Measurements from ENCODE around the gene CRMP1. TPM values are rescaled to one million over a fixed set of nuclear protein-coding genes. Genes with fewer than 3 reads are reported as not detected.

CRMP1 gene
- total RNA-seq, 4 donors from 2014 or later: 0.39 to 0.66 TPM; not detected in 2

DNA sequence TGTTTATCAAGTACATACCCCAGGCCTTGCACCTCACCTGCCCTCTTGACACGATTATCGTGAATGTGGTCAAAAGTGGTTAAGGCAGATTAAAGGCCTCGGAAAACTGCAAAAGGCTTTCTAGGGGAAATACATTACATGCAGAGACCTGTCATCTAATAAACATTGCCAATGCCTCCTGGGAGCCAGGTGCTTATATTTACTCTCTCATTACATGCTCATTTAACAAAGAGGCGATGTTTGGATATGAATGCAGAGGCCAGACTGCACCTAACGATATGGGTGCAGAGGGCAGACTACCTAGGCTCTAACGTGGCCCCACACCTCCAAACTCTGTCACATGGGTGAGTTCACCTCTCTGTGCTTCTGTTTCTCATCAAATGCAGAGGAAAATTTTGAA lies 14.5 kb downstream of the CRMP1 start:
- TF ChIP-seq, protein P1, sequence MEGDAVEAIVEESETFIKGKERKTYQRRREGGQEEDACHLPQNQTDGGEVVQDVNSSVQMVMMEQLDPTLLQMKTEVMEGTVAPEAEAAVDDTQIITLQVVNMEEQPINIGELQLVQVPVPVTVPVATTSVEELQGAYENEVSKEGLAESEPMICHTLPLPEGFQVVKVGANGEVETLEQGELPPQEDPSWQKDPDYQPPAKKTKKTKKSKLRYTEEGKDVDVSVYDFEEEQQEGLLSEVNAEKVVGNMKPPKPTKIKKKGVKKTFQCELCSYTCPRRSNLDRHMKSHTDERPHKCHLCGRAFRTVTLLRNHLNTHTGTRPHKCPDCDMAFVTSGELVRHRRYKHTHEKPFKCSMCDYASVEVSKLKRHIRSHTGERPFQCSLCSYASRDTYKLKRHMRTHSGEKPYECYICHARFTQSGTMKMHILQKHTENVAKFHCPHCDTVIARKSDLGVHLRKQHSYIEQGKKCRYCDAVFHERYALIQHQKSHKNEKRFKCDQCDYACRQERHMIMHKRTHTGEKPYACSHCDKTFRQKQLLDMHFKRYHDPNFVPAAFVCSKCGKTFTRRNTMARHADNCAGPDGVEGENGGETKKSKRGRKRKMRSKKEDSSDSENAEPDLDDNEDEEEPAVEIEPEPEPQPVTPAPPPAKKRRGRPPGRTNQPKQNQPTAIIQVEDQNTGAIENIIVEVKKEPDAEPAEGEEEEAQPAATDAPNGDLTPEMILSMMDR (IDR thresholded peaks at IDR 0.05 in 4 of 5, conservative IDR thresholded peaks at IDR 0.05 in 1 of 5): no peak
- TF ChIP-seq POLR2A (IDR thresholded peaks at IDR 0.05): no peak
- H3K36me3 ChIP-seq: no peaks in the 10 kb centered on the region
- peaks cover 0 to 2% (median 0%) of the 10 kb centered on the region in 3 donors for H3K27me3 ChIP-seq
- intact Hi-C loops (cut with DNase I; ENCODE audit: low total_unique reads): no loop called here
- H3K4me3 ChIP-seq: no peak overlapping the region
- H3K27ac ChIP-seq: no peak overlapping the region
- DNase-seq: no peak
- no peaks in the 10 kb centered on the region for H3K9me3 ChIP-seq
- no peak for ATAC-seq
- in situ Hi-C loops (cut with MboI; ENCODE audit: low sequenced_read_pairs in 4 of 4): no loop called here
- no peaks in the 10 kb centered on the region for H3K4me1 ChIP-seq

DNA sequence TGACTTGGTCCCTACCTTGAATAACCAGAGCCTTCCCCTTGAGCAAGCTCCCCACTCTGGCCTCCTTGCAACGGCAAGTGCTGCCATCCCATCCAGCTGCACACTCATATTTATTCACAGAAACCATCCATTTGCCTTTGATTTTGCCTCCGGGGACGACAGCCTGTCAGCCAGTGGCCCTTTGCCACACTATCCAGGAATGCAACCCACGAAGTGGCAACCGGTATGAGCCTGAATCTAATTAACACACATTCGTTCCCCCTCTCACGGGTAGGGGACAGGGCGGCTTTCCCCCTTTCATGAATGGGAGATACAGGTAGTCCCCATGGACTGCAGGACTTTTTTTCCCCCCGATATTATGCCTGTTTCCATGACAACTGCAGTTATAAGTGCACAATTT lies 15.5 kb downstream of the CRMP1 start:
- TF ChIP-seq, protein P1 (IDR thresholded peaks at IDR 0.05 in 4 of 5, conservative IDR thresholded peaks at IDR 0.05 in 1 of 5): no peak
- no peak for TF ChIP-seq POLR2A (IDR thresholded peaks at IDR 0.05)
- ATAC-seq: no peak
- Histone ChIP-seq H3K9me3 (no peaks in the 10 kb centered on the region), H3K4me3 (no peak overlapping the region), H3K4me1 (no peaks in the 10 kb centered on the region), H3K36me3 (no peaks in the 10 kb centered on the region), H3K27ac (no peak overlapping the region), H3K27me3 (peaks cover 0 to 2% (median 0%) of the 10 kb centered on the region in 3 donors)
- in situ Hi-C loops (cut with MboI; ENCODE audit: low sequenced_read_pairs in 4 of 4): no loop called here
- DNase-seq: no peak
- intact Hi-C loops (cut with DNase I; ENCODE audit: low total_unique reads): no loop called here

DNA sequence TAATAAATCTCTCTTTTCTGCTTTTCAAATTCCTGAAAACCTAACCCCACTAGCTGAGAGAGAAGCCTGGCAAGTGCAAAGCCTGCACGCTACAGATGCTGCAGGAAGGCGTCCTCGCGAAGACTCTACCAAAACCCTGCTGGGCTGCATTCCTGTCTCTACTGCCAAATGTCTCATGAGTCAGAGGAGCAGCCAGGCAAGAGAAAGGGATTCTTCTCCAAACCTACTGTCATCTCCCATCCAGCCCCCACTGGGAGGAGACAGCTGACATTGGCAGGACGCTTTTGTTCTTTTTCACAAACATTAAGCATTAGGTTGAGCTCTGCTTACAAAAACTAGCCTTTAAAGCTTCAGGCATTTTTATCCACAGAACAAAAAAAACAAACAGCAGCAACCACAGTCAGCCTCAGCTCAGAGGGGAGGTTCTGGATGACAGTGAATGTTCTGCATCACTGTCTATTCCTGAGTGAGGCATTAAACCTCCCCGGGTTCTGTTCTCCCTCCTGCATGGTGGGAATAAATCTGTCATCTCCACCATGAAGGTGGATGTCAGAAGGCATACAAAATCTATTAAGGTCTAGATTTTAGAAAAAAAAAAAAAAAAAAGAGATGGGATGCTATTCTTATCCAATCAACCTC lies 18.0 kb downstream of the CRMP1 start:
- Histone ChIP-seq H3K27ac (no peak overlapping the region), H3K27me3 (no peaks in the 10 kb centered on the region), H3K9me3 (no peaks in the 10 kb centered on the region), H3K36me3 (no peaks in the 10 kb centered on the region), H3K4me1 (no peaks in the 10 kb centered on the region), H3K4me3 (no peak overlapping the region)
- in situ Hi-C loops (cut with MboI; ENCODE audit: low sequenced_read_pairs in 4 of 4): no loop called here
- ATAC-seq: no peak
- DNase-seq: no peak
- TF ChIP-seq, protein P1 (IDR thresholded peaks at IDR 0.05 in 4 of 5, conservative IDR thresholded peaks at IDR 0.05 in 1 of 5): no peak
- no peak for TF ChIP-seq POLR2A (IDR thresholded peaks at IDR 0.05)
- intact Hi-C loops (cut with DNase I; ENCODE audit: low total_unique reads): no loop called here

DNA sequence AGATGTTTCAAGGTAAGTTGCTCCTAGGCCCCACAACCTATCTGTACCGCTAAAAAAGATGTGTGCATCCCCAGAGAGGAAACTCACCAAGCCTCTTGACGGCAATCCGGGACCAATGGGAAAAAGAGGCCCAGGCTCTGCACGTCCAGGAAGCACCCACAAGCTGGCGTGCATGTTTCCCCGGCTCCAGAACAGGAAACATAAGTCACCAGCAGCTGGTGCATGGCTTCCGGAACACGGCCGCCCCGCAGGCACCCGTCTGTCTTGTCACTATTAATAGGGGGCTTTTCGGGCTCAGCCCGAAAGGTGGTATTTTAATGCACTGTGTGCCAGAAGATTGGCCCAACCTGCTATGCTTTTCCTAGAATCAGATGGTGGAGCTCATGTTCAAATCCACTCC lies 22.2 kb downstream of the CRMP1 start:
- in situ Hi-C loops (cut with MboI; ENCODE audit: low sequenced_read_pairs in 4 of 4): no loop called here

More for the DNA sequence above, 22.2 kb downstream of the CRMP1 start:
- no peaks in the 10 kb centered on the region for H3K27me3 ChIP-seq
- H3K9me3 ChIP-seq: no peaks in the 10 kb centered on the region
- ATAC-seq (no peak), DNase-seq (no peak)
- TF ChIP-seq, protein P1 (IDR thresholded peaks at IDR 0.05 in 4 of 5, conservative IDR thresholded peaks at IDR 0.05 in 1 of 5): no peak
- no peak for TF ChIP-seq POLR2A (IDR thresholded peaks at IDR 0.05)
- H3K36me3 ChIP-seq: no peaks in the 10 kb centered on the region
- no peak overlapping the region for H3K27ac ChIP-seq
- no peaks in the 10 kb centered on the region for H3K4me1 ChIP-seq
- no peak overlapping the region for H3K4me3 ChIP-seq
- intact Hi-C loops (cut with DNase I; ENCODE audit: low total_unique reads): no loop called here

All from gastrocnemius medialis (tissue), 4 donors.